ENCODE results near the gene CDC42BPA. TPM values are rescaled to one million over a fixed set of nuclear protein-coding genes. Genes with fewer than 3 reads are reported as not detected.
"Not testable (repeated sequence)": the region's sequence is repeated elsewhere in the genome, so short reads cannot be mapped to it uniquely, and the experiment has no call there.

Gene CDC42BPA
- total RNA-seq, 2 donors from 2014 or later, result 1.2 to 2.5 TPM

- ATAC-seq, result no peak
- no peak for DNase-seq
- H3K9me3 ChIP-seq (ENCODE audit: control insufficient read depth, low read length, poor library complexity, severe bottlenecking), result no peaks in the 10 kb centered on the region
- Mint-ChIP-seq H3K4me3 (no peak overlapping the region), H3K27me3 (peaks cover 27% of the 10 kb centered on the region), H3K36me3 (ENCODE audit: low read depth) (peaks cover 2% of the 10 kb centered on the region), H3K4me1 (peaks cover 2% of the 10 kb centered on the region), H3K27ac (no peak overlapping the region)
Measured at GRCh38 chr1:227253065-227253464, 65.2 kb downstream of the CDC42BPA start.

- peaks cover 14% of the 10 kb centered on the region for H3K27me3 Mint-ChIP-seq
- H3K27ac Mint-ChIP-seq, result no peak overlapping the region
- H3K9me3 ChIP-seq (ENCODE audit: control insufficient read depth, low read length, poor library complexity, severe bottlenecking), result no peaks in the 10 kb centered on the region
- H3K4me3 Mint-ChIP-seq, result no peak overlapping the region
- no peaks in the 10 kb centered on the region for H3K36me3 Mint-ChIP-seq (ENCODE audit: low read depth)
- no peaks in the 10 kb centered on the region for H3K4me1 Mint-ChIP-seq
- DNase-seq (no peak), ATAC-seq (no peak)
Measured at GRCh38 chr1:227245613-227246320, 72.5 kb downstream of the CDC42BPA start.

GRCh38 chr1:227244339-227245118, 73.8 kb downstream of the CDC42BPA start:
- Mint-ChIP-seq H3K4me1 (no peaks in the 10 kb centered on the region), H3K4me3 (no peak overlapping the region), H3K27ac (no peak overlapping the region), H3K27me3 (peaks cover 11% of the 10 kb centered on the region), H3K36me3 (ENCODE audit: low read depth) (no peaks in the 10 kb centered on the region)
- no peaks in the 10 kb centered on the region for H3K9me3 ChIP-seq (ENCODE audit: control insufficient read depth, low read length, poor library complexity, severe bottlenecking)
- DNase-seq (no peak), ATAC-seq (no peak)

- Mint-ChIP-seq H3K27ac (no peak overlapping the region), H3K36me3 (ENCODE audit: low read depth) (no peaks in the 10 kb centered on the region), H3K27me3 (peaks cover 14% of the 10 kb centered on the region), H3K4me1 (no peaks in the 10 kb centered on the region), H3K4me3 (no peak overlapping the region)
- ATAC-seq (no peak), DNase-seq (no peak)
- H3K9me3 ChIP-seq (ENCODE audit: control insufficient read depth, low read length, poor library complexity, severe bottlenecking), result no peaks in the 10 kb centered on the region
Measured at GRCh38 chr1:227242811-227243682, 75.2 kb downstream of the CDC42BPA start.

- DNase-seq (no peak), ATAC-seq (no peak)
- no peaks in the 10 kb centered on the region for H3K9me3 ChIP-seq (ENCODE audit: control insufficient read depth, low read length, poor library complexity, severe bottlenecking)
- Mint-ChIP-seq H3K36me3 (ENCODE audit: low read depth) (no peaks in the 10 kb centered on the region), H3K27ac (no peak overlapping the region), H3K4me1 (no peaks in the 10 kb centered on the region), H3K27me3 (peaks cover 21% of the 10 kb centered on the region), H3K4me3 (no peak overlapping the region)
Measured at GRCh38 chr1:227240983-227241382, 77.3 kb downstream of the CDC42BPA start.

- Mint-ChIP-seq H3K27me3 (peaks cover 25% of the 10 kb centered on the region), H3K4me3 (no peak overlapping the region), H3K4me1 (no peaks in the 10 kb centered on the region), H3K36me3 (ENCODE audit: low read depth) (no peaks in the 10 kb centered on the region), H3K27ac (no peak overlapping the region)
- ATAC-seq, result no peak
- no peak for DNase-seq
- no peaks in the 10 kb centered on the region for H3K9me3 ChIP-seq (ENCODE audit: control insufficient read depth, low read length, poor library complexity, severe bottlenecking)
Measured at GRCh38 chr1:227234998-227235405, 83.3 kb downstream of the CDC42BPA start.

- not testable (repeated sequence) for H3K4me3 Mint-ChIP-seq, H3K27ac Mint-ChIP-seq
Measured at GRCh38 chr1:227231128-227231527, 87.2 kb downstream of the CDC42BPA start.

GRCh38 chr1:227228201-227228600, 90.1 kb downstream of the CDC42BPA start:
- no peak overlapping the region for H3K4me3 Mint-ChIP-seq
- no peaks in the 10 kb centered on the region for H3K9me3 ChIP-seq (ENCODE audit: control insufficient read depth, low read length, poor library complexity, severe bottlenecking)
- peaks cover 2% of the 10 kb centered on the region for H3K4me1 Mint-ChIP-seq
- H3K27ac Mint-ChIP-seq, result no peak overlapping the region
- H3K27me3 Mint-ChIP-seq, result peaks cover 6% of the 10 kb centered on the region
- peaks cover 2% of the 10 kb centered on the region for H3K36me3 Mint-ChIP-seq (ENCODE audit: low read depth)
- no peak for ATAC-seq
- no peak for DNase-seq

More at GRCh38 chr1:227231128-227231527, 87.2 kb downstream of the CDC42BPA start:
- H3K36me3 Mint-ChIP-seq (ENCODE audit: low read depth); H3K9me3 ChIP-seq (ENCODE audit: control insufficient read depth, low read length, poor library complexity, severe bottlenecking); ATAC-seq; H3K4me1 Mint-ChIP-seq; DNase-seq: not testable (repeated sequence)
- H3K27me3 Mint-ChIP-seq, result peaks cover 10% of the 10 kb centered on the region

GRCh38 chr1:227227761-227228160, 90.5 kb downstream of the CDC42BPA start:
- peaks cover 6% of the 10 kb centered on the region for H3K36me3 Mint-ChIP-seq (ENCODE audit: low read depth)
- peaks cover 10% of the 10 kb centered on the region for H3K27me3 Mint-ChIP-seq
- peaks cover 4% of the 10 kb centered on the region for H3K4me1 Mint-ChIP-seq
- H3K27ac Mint-ChIP-seq, result no peak overlapping the region
- no peak overlapping the region for H3K4me3 Mint-ChIP-seq
- DNase-seq, result no peak
- no peak for ATAC-seq
- H3K9me3 ChIP-seq (ENCODE audit: control insufficient read depth, low read length, poor library complexity, severe bottlenecking), result no peaks in the 10 kb centered on the region

- Mint-ChIP-seq H3K36me3 (ENCODE audit: low read depth) (peaks cover 6% of the 10 kb centered on the region), H3K27ac (no peak overlapping the region), H3K4me1 (peaks cover 4% of the 10 kb centered on the region), H3K4me3 (no peak overlapping the region), H3K27me3 (peaks cover 21% of the 10 kb centered on the region)
- ATAC-seq (no peak), DNase-seq (no peak)
- no peaks in the 10 kb centered on the region for H3K9me3 ChIP-seq (ENCODE audit: control insufficient read depth, low read length, poor library complexity, severe bottlenecking)
Measured at GRCh38 chr1:227225715-227226346, 92.5 kb downstream of the CDC42BPA start.

- Mint-ChIP-seq H3K27ac (no peak overlapping the region), H3K36me3 (ENCODE audit: low read depth) (peaks cover 11% of the 10 kb centered on the region), H3K4me3 (no peak overlapping the region), H3K4me1 (peaks cover 4% of the 10 kb centered on the region), H3K27me3 (peaks cover 40% of the 10 kb centered on the region)
- DNase-seq (no peak), ATAC-seq (no peak)
- no peaks in the 10 kb centered on the region for H3K9me3 ChIP-seq (ENCODE audit: control insufficient read depth, low read length, poor library complexity, severe bottlenecking)
Measured at GRCh38 chr1:227223171-227223806, 95.0 kb downstream of the CDC42BPA start.

GRCh38 chr1:227219715-227220292, 98.5 kb downstream of the CDC42BPA start:
- Mint-ChIP-seq H3K27me3 (peaks cover 50% of the 10 kb centered on the region), H3K4me3 (no peak overlapping the region), H3K36me3 (ENCODE audit: low read depth) (peaks cover 16% of the 10 kb centered on the region), H3K27ac (no peak overlapping the region), H3K4me1 (peaks cover 2% of the 10 kb centered on the region)
- DNase-seq (no peak), ATAC-seq (no peak)
- no peaks in the 10 kb centered on the region for H3K9me3 ChIP-seq (ENCODE audit: control insufficient read depth, low read length, poor library complexity, severe bottlenecking)

Data from T-helper 17 cell (primary cell).